AG09319 (cell line): Measurements from ENCODE around the gene SLC13A4.

Experiments
- DNase-seq: peaks from one replicate; pipeline ENCODE4 v3.0.0-alpha.2; 2010; ENCODE audit warnings: low read depth; ENCODE audit errors: extremely low read depth
- CTCF ChIP-seq: IDR thresholded peaks from 2 replicates; pipeline ENCODE4 v1.5.1; 2011; ENCODE audit warnings: low read depth, mild to moderate bottlenecking, inconsistent platforms, low read length, moderate library complexity

Gene SLC13A4

GRCh38 chr7:135736586-135737305 lies 8.8 kb upstream of the SLC13A4 start:
- no peak for TF ChIP-seq CTCF
- no peak for DNase-seq

- no peak for DNase-seq
- TF ChIP-seq CTCF: no peak
Measured at GRCh38 chr7:135734343-135734689, 6.3 kb upstream of the SLC13A4 start.

- no peak for TF ChIP-seq CTCF
- DNase-seq: no peak
Measured at GRCh38 chr7:135733603-135734342, 5.8 kb upstream of the SLC13A4 start.

- DNase-seq: no peak
- no peak for TF ChIP-seq CTCF
Measured at GRCh38 chr7:135731131-135731530, 3.1 kb upstream of the SLC13A4 start.

- DNase-seq: no peak
- no peak for TF ChIP-seq CTCF
Measured at GRCh38 chr7:135729230-135729629, 1.2 kb upstream of the SLC13A4 start.

GRCh38 chr7:135726911-135727673 lies 894 bp downstream of the SLC13A4 start:
- DNase-seq: no peak
- TF ChIP-seq CTCF: no peak

- no peak for DNase-seq
- no peak for TF ChIP-seq CTCF
Measured at GRCh38 chr7:135726276-135726788, 1.7 kb downstream of the SLC13A4 start.
